Kidney (tissue), 11 donors: ENCODE measurements around the gene EEF2KMT. TPM values are rescaled to one million over a fixed set of nuclear protein-coding genes. Genes with fewer than 3 reads are reported as not detected.
"Not testable (repeated sequence)": the region's sequence is repeated elsewhere in the genome, so short reads cannot be mapped to it uniquely, and the experiment has no call there.

Source experiments
- DNase-seq, 5 donors: peaks; one replicate each; pipeline ENCODE4 v3.0.0-alpha.2; 2013 to 2020
- FAIRE-seq: peaks from 2 replicates; lab custom pipeline; 2012; peaks lifted over from hg19 to GRCh38; lab: Jason Lieb, UNC
- H3K27ac ChIP-seq, 2 donors: one replicate each; pipeline ENCODE4 v1.7.0; 2013; ENCODE audit warnings: low read depth in 2 of 2, low read length in 2 of 2, inconsistent platforms in 1 of 2
- H3K27me3 ChIP-seq: one replicate; pipeline ENCODE4 v1.7.1; 2013; ENCODE audit warnings: low read length, inconsistent platforms; ENCODE audit not compliant: control insufficient read depth, insufficient read depth
- H3K36me3 ChIP-seq, 3 donors: one replicate each; pipeline versions ENCODE4 v1.7.0 to v1.7.1; 2013; ENCODE audit warnings: low read length in 3 of 3, control low read depth in 1 of 3, inconsistent platforms in 1 of 3; ENCODE audit not compliant: insufficient read depth in 3 of 3, control insufficient read depth in 2 of 3
- H3K4me1 ChIP-seq, 3 donors: one replicate each; pipeline versions ENCODE4 v1.7.0 to v1.7.1; 2013; ENCODE audit warnings: low read length in 3 of 3, inconsistent platforms in 1 of 3, low read depth in 1 of 3; ENCODE audit not compliant: control insufficient read depth in 2 of 3, insufficient read depth in 2 of 3
- H3K4me3 ChIP-seq, 3 donors: one replicate each; pipeline versions ENCODE4 v1.7.0 to v1.8.1; 2013; ENCODE audit warnings: low read length in 3 of 3, control low read depth in 1 of 3, inconsistent platforms in 1 of 3
- H3K9ac ChIP-seq, 3 donors: one replicate each; pipeline versions ENCODE4 v1.7.0 to v1.7.1; 2013; ENCODE audit warnings: low read length in 3 of 3, control low read depth in 1 of 3, inconsistent platforms in 1 of 3
- H3K9me3 ChIP-seq, 3 donors: one replicate each; pipeline versions ENCODE4 v1.7.0 to v1.7.1; 2013; ENCODE audit warnings: low read length in 3 of 3, control low read depth in 1 of 3, inconsistent platforms in 1 of 3; ENCODE audit not compliant: control insufficient read depth in 2 of 3, insufficient read depth in 1 of 3
- intact Hi-C: fragments of 100-400 bp; cut with DNase I; formaldehyde crosslinking; loops from one replicate; pipeline ENCODE4 v1.11.1; 2022
- polyA plus RNA-seq: library from polyadenylated mRNA; stranded (reverse); fragments of 350-450 nt; fragmentation: Illumina TruSeq; extraction: RNeasy Lipid Tissue Mini Kit (QIAGEN cat#74804); gene quantifications from one replicate; pipeline ENCODE4 v1.2.3, GENCODE V29; 2014; ENCODE audit warnings: low read depth, low replicate concordance; ENCODE audit not compliant: insufficient read depth
- total RNA-seq: library from RNA; stranded (reverse); fragmentation: NEBNext Ultra II Directional; extraction: Animal tissue kit (Norgen Biotek cat#: 25700); gene quantifications from one replicate; pipeline ENCODE4 v1.2.1, GENCODE V29; 2021
- donor health status: control.
- donor health status: control.
- donor health status: DM: yes; HTN: yes; CAD: no.
- donor health status: Normal renal cell carcinoma (clear cell type).

EEF2KMT gene
- total and polyA plus RNA-seq, 2 donors from 2014 or later, result 11.1 to 12.8 TPM

- H3K36me3 ChIP-seq, H3K4me1 ChIP-seq, H3K9ac ChIP-seq, intact Hi-C loops, H3K27ac ChIP-seq, FAIRE-seq, H3K27me3 ChIP-seq, H3K9me3 ChIP-seq: not testable (repeated sequence)
- H3K4me3 ChIP-seq, result peak overlapping the region in 1 of 3 donors; percentile 66
- DNase-seq, result peak in 2 of 5 donors; percentile 19 to 21
Observed at GRCh38 chr16:5099174-5099573, 1.6 kb upstream of the EEF2KMT start.

GRCh38 chr16:5098221-5099159 is 895 bp upstream of the EEF2KMT start:
- Histone ChIP-seq H3K4me3 (peak overlapping the region; percentile 42 to 66 (median 60)), H3K27ac (peak overlapping the region; percentile 47 to 67), H3K9ac (peak overlapping the region in 2 of 3 donors; percentile 10 to 51)
- H3K36me3 ChIP-seq, FAIRE-seq, H3K4me1 ChIP-seq, H3K9me3 ChIP-seq, H3K27me3 ChIP-seq, intact Hi-C loops: not testable (repeated sequence)
- peak; percentile 84 to 95 (median 91) for DNase-seq

- H3K36me3 ChIP-seq, H3K27ac ChIP-seq, H3K4me1 ChIP-seq, intact Hi-C loops, FAIRE-seq, H3K27me3 ChIP-seq, H3K9me3 ChIP-seq: not testable (repeated sequence)
- DNase-seq, result peak in 4 of 5 donors; percentile 14 to 84 (median 34)
- peak overlapping the region; percentile 13 to 58 (median 50) for H3K4me3 ChIP-seq
- peak overlapping the region in 1 of 3 donors; percentile 3 for H3K9ac ChIP-seq
Observed at GRCh38 chr16:5097061-5097469, 530 bp downstream of the EEF2KMT start.

GRCh38 chr16:5096437-5097060 is 1.0 kb downstream of the EEF2KMT start:
- H3K9me3 ChIP-seq, H3K4me1 ChIP-seq, H3K36me3 ChIP-seq, H3K27me3 ChIP-seq, FAIRE-seq, H3K27ac ChIP-seq, intact Hi-C loops, DNase-seq: not testable (repeated sequence)
- peak overlapping the region in 1 of 3 donors; percentile 3 for H3K9ac ChIP-seq
- H3K4me3 ChIP-seq, result peak overlapping the region in 1 of 3 donors; percentile 58

- H3K4me3 ChIP-seq, FAIRE-seq, H3K9ac ChIP-seq, H3K9me3 ChIP-seq, intact Hi-C loops, H3K4me1 ChIP-seq, DNase-seq, H3K27ac ChIP-seq, H3K36me3 ChIP-seq, H3K27me3 ChIP-seq: not testable (repeated sequence)
Observed at GRCh38 chr16:5095145-5095830, 2.3 kb downstream of the EEF2KMT start.

GRCh38 chr16:5093746-5094145 is 3.8 kb downstream of the EEF2KMT start:
- FAIRE-seq, H3K9me3 ChIP-seq, intact Hi-C loops: not testable (repeated sequence)

GRCh38 chr16:5093081-5093480 is 4.5 kb downstream of the EEF2KMT start:
- H3K9ac ChIP-seq, H3K9me3 ChIP-seq, intact Hi-C loops, H3K27ac ChIP-seq, H3K4me1 ChIP-seq, H3K36me3 ChIP-seq, DNase-seq, H3K4me3 ChIP-seq, H3K27me3 ChIP-seq, FAIRE-seq: not testable (repeated sequence)

More at GRCh38 chr16:5093746-5094145, 3.8 kb downstream of the EEF2KMT start:
- not testable (repeated sequence) for H3K4me1 ChIP-seq, H3K27me3 ChIP-seq, H3K4me3 ChIP-seq, H3K27ac ChIP-seq, H3K36me3 ChIP-seq, DNase-seq, H3K9ac ChIP-seq
